Hepatocyte (in vitro differentiated cells): ENCODE measurements around the gene PTGDS.

Source experiments
- EZH2 ChIP-seq: fragments of 200-600 bp; sonication (generic); IDR thresholded peaks from 2 replicates; pipeline ENCODE4 v1.6.1; 2016; ENCODE audit warnings: antibody characterized with exemption, mild to moderate bottlenecking, borderline replicate concordance
- EZH2phosphoT487 ChIP-seq: fragments of 200-600 bp; sonication (generic); IDR thresholded peaks from one replicate; pipeline ENCODE4 v1.6.1; 2018; ENCODE audit warnings: antibody characterized with exemption, mild to moderate bottlenecking, low read depth, moderate library complexity; ENCODE audit not compliant: unreplicated experiment, severe bottlenecking
- TF ChIP-seq, protein P1 (sequence below): fragments of 200-600 bp; sonication (generic); IDR thresholded peaks from 2 replicates; pipeline ENCODE4 v1.5.1; 2016; ENCODE audit warnings: antibody characterized with exemption, mild to moderate bottlenecking; ENCODE audit not compliant: poor library complexity

GRCh38 chr9:137020771-137021567, 43.7 kb downstream of the PTGDS start:
- TF ChIP-seq, protein P1, sequence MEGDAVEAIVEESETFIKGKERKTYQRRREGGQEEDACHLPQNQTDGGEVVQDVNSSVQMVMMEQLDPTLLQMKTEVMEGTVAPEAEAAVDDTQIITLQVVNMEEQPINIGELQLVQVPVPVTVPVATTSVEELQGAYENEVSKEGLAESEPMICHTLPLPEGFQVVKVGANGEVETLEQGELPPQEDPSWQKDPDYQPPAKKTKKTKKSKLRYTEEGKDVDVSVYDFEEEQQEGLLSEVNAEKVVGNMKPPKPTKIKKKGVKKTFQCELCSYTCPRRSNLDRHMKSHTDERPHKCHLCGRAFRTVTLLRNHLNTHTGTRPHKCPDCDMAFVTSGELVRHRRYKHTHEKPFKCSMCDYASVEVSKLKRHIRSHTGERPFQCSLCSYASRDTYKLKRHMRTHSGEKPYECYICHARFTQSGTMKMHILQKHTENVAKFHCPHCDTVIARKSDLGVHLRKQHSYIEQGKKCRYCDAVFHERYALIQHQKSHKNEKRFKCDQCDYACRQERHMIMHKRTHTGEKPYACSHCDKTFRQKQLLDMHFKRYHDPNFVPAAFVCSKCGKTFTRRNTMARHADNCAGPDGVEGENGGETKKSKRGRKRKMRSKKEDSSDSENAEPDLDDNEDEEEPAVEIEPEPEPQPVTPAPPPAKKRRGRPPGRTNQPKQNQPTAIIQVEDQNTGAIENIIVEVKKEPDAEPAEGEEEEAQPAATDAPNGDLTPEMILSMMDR = no peak
- TF ChIP-seq EZH2phosphoT487 = no peak
- no peak for TF ChIP-seq EZH2
